ENCODE measurements around the gene JAZF1. TPM values are rescaled to one million over a fixed set of nuclear protein-coding genes. Genes with fewer than 3 reads are reported as not detected.

The JAZF1 gene
- total and polyA plus RNA-seq, 2 of the 8 experiments (the other 6 are each of a cell fraction or from before 2014, with no cell fraction given) = 2.6 to 21.8 TPM

DNA sequence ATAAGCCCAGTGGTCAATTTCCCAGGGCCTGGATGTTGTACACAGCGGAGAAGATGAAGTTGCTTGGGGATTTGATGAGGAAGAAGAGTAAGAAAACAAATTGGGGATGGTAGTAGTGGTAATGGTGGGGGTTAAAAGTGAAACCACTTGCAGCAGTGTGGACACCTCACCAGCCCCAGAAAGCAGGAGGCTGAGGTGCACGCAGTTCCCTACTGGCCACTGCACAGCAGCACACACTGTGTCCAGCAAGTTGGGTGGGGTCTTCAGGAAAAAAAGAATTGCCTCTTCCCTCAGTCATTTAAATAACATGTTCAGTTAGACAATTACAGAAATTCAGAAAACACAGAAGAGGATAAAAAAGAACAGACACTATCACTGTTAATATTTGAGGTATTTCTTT lies 344.1 kb downstream of the JAZF1 start:
- Histone ChIP-seq H3K18ac (ENCODE audit: extremely low read depth, low read length) (no peak overlapping the region), H3K79me2 (ENCODE audit: control insufficient read depth in 1 of 2, insufficient read depth in 2 of 2, low read length in 2 of 2) (no peaks in the 10 kb centered on the region), H4K20me1 (replicated peaks in 1 of 2; ENCODE audit: control insufficient read depth in 1 of 2, insufficient read depth in 2 of 2, low read length in 2 of 2) (no peaks in the 10 kb centered on the region), H3K4me3 (ENCODE audit: extremely low read depth in 1 of 4, insufficient read depth in 2 of 4, low read depth in 3 of 4, low read length in 4 of 4) (no peak overlapping the region), H2BK5ac (ENCODE audit: low read depth, low read length) (no peak overlapping the region), H4K8ac (ENCODE audit: extremely low read depth, insufficient read depth, low read length) (no peak overlapping the region), H3K36me3 (ENCODE audit: control insufficient read depth in 2 of 4, insufficient read depth in 4 of 4, low read length in 3 of 4) (no peaks in the 10 kb centered on the region), H3K23ac (ENCODE audit: insufficient read length) (no peak overlapping the region), H3K27ac (ENCODE audit: low read depth, low read length) (no peak overlapping the region), H2BK20ac (ENCODE audit: low read length) (no peak overlapping the region), H3K79me1 (ENCODE audit: low read depth, low read length) (no peaks in the 10 kb centered on the region), H3K4ac (replicated peaks; ENCODE audit: insufficient read length, low read depth, low read length) (no peak overlapping the region), H2BK120ac (replicated peaks; ENCODE audit: low read depth, low read length) (no peak overlapping the region), H3K4me1 (replicated peaks in 1 of 4; ENCODE audit: control insufficient read depth in 3 of 4, insufficient read depth in 4 of 4, low read length in 3 of 4) (peaks cover 0 to 4% (median 0%) of the 10 kb centered on the region in 4 experiments; a peak in 2 of 7 replicates), H3K23me2 (ENCODE audit: low read depth, low read length) (no peaks in the 10 kb centered on the region), H3K14ac (ENCODE audit: insufficient read length) (no peak overlapping the region), H3K4me2 (ENCODE audit: insufficient read depth in 1 of 2, low read depth in 2 of 2, low read length in 2 of 2) (no peak overlapping the region), H3K56ac (replicated peaks; ENCODE audit: insufficient read length, low read depth, low read length) (no peak overlapping the region), H4K91ac (replicated peaks; ENCODE audit: insufficient read length, low read length) (no peak overlapping the region), H2AK5ac (ENCODE audit: low read depth, low read length) (no peak overlapping the region), H4K5ac (ENCODE audit: insufficient read length, low read depth, low read length) (no peak overlapping the region), H3K9ac (replicated peaks in 1 of 4; ENCODE audit: extremely low read depth in 1 of 4, low read depth in 3 of 4, low read length in 3 of 4) (no peak overlapping the region), H3K9me3 (ENCODE audit: insufficient read depth in 2 of 2, low read depth in 1 of 2, low read length in 1 of 2) (no peaks in the 10 kb centered on the region), H2AFZ (ENCODE audit: low read length) (no peak overlapping the region), H2BK15ac (ENCODE audit: low read length) (no peak overlapping the region), H2BK12ac (ENCODE audit: low read depth, low read length) (no peak overlapping the region), H3K27me3 (replicated peaks in 1 of 4; ENCODE audit: control insufficient read depth in 3 of 4, extremely low read depth in 1 of 4, insufficient read depth in 3 of 4, low read length in 3 of 4) (no peaks in the 10 kb centered on the region)
- WGBS, 2 experiments (ENCODE audit: extremely low coverage in 1 of 2, insufficient coverage in 1 of 2, insufficient read length in 1 of 2, insufficient replicate concordance in 2 of 2, low coverage in 1 of 2, low lambda C conversion rate in 2 of 2, missing lambda C conversion rate in 1 of 2) = 90% methylated on average over 2 of the region's 2 CpGs; no CpG with 5 or more reads in 1 of the 2 experiments
- POLR2A ChIA-PET (ENCODE audit: partially characterized antibody) = no interaction called here
- CTCF ChIA-PET (ENCODE audit: partially characterized antibody) = interaction anchor here (1.1 to 1.5 kb wide), 2 partner anchors 10 to 99 kb away, joined by 3 to 5 read pairs; no protein-coding TSS in a partner anchor
- no peak for FAIRE-seq
- no peak for DNase-seq (ENCODE audit: low read depth in 1 of 2, low spot score in 2 of 2)
- TF ChIP-seq PHF8 (conservative IDR thresholded peaks at IDR 0.05; ENCODE audit: low read depth, low read length) (no peak), POLR2A (IDR thresholded peaks at IDR 0.05; ENCODE audit: control extremely low read depth in 1 of 2, low read depth in 2 of 2, low read length in 2 of 2) (no peak), YY1 (IDR thresholded peaks at IDR 0.05; ENCODE audit: low read depth, low read length) (no peak), POU5F1 (IDR thresholded peaks at IDR 0.05; ENCODE audit: low read depth, low read length) (no peak), KDM1A (IDR thresholded peaks at IDR 0.05; ENCODE audit: borderline replicate concordance, low read length) (no peak), SAP30 (IDR thresholded peaks at IDR 0.05; ENCODE audit: insufficient read depth, insufficient replicate concordance, low read length) (no peak), GTF2F1 (IDR thresholded peaks at IDR 0.05; ENCODE audit: borderline replicate concordance, low read depth, low read length) (no peak), CTCF (IDR thresholded peaks at IDR 0.05; ENCODE audit: control extremely low read depth in 1 of 3, insufficient read depth in 1 of 3, low read depth in 1 of 3, low read length in 3 of 3) (no peak), POLR2AphosphoS5 (IDR thresholded peaks at IDR 0.05; ENCODE audit: low read depth, low read length) (no peak), TCF12 (IDR thresholded peaks at IDR 0.05; ENCODE audit: low read depth, low read length) (no peak)
- TF ChIP-seq, protein P1, sequence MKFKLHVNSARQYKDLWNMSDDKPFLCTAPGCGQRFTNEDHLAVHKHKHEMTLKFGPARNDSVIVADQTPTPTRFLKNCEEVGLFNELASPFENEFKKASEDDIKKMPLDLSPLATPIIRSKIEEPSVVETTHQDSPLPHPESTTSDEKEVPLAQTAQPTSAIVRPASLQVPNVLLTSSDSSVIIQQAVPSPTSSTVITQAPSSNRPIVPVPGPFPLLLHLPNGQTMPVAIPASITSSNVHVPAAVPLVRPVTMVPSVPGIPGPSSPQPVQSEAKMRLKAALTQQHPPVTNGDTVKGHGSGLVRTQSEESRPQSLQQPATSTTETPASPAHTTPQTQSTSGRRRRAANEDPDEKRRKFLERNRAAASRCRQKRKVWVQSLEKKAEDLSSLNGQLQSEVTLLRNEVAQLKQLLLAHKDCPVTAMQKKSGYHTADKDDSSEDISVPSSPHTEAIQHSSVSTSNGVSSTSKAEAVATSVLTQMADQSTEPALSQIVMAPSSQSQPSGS (IDR thresholded peaks at IDR 0.05; ENCODE audit: low read length) = no peak

All from H1 (cell line).